ELF-1 (cell line): ENCODE data around the gene PCBD1.
A peak's percentile ranks its signal among the peaks of the same experiment; 100 is the strongest.
"Not testable (repeated sequence)": the region's sequence is repeated elsewhere in the genome, so short reads cannot be mapped to it uniquely, and the experiment has no call there.

ENCODE experiments used
- DNase-seq: peaks from one replicate; pipeline ENCODE4 v3.0.0-alpha.2; 2016; ENCODE audit warnings: low read depth, low spot score

The PCBD1 gene

DNA sequence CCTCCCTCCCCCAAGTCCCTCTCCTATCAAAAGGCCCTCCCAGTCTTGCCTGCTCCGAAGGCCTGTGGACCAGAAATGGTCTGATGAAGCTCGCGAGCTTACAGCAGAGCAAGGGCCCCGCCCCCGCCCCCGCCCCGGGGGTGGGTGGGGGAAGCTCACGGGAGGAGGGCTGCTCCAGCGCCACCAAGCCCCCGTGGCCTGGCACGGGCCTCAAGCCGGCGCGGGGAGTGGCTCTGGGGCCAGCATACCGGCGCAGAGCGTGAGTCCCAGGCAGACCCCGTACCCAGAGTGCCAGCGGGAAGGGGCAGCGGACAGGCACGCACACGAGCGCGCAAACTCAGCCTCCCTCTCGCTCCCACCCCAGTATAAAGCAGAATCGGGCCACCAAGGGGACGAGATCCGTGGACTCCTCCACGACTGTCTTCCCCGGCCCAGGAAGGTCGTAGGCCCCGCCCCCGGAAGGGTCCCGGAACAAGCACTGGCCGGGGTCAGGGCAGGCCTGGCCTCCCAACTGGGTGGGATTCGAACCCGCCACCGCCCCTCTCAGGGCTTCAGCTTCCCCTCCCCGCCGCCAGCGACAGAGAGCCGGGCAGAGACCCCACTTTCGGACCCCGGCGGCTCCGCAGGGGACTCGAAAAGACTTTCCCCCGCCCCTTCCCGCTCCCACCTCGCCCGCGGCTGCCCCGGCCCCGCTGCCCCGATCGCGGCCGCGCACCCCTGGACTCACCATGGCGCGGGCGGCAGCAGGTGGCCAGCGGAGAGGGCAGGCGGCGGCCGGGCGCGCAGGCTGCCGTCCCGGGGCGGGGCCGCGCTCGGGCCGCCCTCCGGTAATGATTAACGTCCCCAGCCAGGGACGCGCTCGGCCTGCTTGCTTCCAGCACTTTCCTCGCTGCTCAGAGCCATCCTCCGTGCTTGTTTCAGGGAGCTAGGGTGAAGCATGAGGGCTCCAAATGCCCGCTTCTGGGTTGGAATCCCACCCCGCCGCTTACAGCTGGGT lies at the start of gene PCBD1:
Gene PCBD1, minus strand, starts transcription at position 762 of the 997 bp plus-strand sequence. Its CDS starts 32 bp downstream, at position 730.
- DNase-seq: peak; percentile 66

DNA sequence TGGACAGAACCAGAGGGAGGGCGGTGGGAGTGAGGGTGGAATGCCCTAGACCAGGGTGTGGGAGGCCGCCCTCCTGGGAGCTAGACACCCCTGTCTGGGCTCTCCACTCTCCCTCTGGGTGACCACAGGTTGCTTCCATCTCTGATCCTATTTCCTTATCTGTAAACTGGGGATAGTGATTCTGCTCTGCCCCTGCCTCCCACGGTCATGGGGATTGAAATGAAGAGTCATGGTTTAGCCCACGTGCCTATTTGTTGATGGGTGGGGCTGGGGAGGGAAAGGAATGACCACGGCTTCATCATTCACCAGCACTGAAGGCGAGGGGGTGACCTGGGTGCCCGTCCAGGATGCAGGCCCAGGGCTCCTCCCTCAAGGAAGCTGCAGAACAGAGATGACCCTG lies 49.3 kb upstream of the PCBD1 start:
- no peak for DNase-seq

DNA sequence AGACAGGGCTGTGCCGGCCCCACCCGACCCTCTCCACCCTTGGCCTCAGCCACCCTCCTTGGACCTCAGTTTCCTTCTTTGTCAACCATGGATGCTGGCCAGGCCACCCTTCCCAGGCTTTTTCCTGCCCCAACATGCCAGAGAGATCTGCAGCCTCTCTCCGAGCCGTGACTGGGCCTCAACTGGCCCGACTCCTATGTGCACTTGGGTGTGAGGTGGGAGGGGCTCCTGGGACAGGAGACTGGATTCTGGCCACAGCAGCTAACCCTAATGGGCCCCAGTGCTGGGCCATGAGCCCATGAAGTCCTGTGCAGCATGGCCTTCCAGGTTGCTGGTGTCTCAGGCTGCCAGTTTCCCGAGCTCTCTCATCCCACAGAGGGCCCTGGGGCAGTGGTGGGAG lies 47.7 kb upstream of the PCBD1 start:
- DNase-seq: no peak

DNA sequence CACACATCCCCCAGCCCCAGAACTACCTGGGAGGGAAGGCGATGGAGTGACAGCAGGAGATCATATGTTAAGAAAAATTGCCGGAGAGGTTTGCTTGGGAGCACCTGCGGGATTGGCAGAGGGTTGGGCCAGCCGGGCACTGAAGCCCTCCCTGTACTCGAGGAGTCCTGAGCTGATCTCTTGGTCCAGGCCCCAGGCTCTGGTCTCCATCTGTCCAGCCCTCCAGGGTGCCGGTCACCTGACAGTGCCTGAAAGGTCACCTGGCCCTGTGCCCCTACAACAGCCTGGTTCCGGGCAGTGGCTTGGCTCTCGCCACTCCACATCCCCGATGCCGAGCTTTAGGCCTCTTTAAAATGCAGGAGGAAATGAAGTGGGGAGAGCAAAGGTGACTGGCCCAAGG lies 47.3 kb upstream of the PCBD1 start:
- no peak for DNase-seq

DNA sequence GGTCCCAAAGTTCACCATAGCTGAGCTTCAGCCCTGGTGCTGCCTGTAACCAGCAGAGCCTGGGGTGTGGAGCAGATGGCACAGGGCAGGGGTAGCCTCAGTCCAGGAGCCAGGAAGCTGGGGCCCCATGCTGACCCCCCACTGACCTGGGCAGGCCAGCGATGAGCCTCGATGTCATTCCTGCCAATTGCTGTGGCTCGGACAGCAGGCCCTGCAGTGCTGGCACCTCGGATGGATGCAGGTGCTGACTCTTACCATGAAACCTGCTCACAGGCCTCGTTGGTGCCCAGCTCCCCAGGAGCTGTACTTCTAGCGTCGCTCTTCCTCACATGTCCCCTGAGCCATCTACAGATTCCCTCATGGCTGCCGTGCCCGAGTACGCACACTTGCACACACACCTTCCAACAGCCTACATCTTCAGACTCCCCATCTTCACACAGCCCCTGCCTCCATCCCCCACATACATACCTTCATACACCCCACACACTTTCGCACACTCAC lies 46.8 kb upstream of the PCBD1 start:
- no peak for DNase-seq

DNA sequence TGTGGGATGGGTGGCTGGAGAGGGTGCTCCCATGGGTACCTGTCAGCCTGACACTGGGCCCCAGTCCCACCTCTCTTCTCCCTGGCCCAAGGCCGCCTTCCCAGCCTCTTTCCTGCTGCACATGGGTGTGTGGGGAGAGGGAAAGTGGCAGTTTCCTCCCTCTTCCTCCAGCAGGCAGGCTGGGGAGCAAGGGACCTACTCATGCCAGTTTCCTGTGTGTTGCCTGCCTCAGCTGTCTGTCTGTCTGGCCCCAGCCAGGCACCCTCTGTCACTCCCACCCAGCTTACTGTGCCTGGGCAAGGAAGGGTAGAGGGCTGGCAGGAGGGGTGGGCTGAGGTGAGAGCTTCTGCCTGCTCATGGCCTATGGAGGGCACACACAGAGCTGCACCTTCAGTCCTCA lies 46.3 kb upstream of the PCBD1 start:
- DNase-seq: no peak

DNA sequence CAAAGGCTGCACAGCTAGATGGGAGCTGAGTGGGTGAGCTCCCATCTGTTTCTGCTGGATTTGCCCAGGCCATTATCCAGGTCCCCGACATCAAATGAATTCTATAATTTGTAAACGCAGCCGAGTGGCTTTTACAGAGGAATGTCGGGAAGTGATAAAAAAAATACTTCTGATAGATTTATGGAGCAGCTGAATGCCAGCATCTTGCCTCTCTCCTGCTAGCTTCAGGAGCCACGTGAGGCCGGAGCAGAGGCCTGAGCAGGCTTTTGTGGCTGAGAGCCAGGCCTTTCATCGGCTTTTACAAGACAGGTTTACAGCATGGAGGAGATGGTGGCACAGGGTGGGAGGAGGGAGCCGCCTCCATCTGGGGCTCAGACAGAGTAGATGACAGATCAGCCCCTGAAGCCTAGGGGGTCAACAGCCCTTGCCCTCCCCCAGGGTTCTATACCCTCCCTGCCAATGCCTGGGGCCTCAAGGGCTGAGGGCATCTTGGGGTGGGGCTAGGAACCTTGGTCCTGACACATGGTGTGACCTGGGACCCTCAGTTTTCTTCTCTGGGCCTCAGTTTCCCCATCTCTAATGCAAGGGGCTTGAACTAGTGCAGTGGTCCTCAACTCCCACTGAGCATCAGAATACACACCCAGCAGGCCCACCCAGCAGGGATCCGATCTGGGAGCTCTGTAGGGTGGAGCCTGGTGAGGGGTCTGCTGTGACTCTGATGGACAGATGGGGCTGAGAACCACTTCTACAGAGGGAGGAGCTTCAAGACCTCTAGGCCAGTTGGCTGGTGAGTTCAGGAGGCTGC lies 44.2 kb upstream of the PCBD1 start:
- no peak for DNase-seq

DNA sequence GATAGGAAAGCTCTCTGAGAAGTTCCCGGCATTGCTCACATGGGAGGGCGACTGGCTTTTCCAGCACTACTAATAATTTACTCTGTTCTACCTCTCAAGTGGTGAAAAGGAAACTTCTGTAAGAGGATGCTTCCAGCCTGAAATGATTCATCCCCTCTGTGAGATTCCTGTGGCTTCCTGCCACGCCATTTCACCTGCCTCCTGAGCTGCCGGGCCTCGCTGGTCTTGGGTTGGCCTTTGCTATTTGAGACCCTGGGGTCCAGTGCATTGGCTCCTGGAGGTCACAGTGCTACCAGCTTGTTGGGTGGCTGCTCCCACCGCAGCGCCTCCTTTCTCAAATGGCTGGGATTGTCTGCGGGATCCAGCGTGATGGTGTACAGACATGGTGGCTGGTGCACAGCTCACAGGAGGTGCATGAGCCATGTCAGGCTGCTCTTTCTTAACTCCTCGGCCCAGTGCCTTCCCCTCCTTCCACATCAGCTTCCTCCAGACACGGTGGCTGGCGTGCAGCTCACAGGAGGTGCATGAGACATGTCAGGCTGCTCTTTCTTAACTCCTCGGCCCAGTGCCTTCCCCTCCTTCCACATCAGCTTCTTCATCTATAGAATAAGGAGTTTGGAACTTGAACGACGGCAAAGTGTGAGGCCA lies 42.9 kb upstream of the PCBD1 start:
- DNase-seq: no peak

DNA sequence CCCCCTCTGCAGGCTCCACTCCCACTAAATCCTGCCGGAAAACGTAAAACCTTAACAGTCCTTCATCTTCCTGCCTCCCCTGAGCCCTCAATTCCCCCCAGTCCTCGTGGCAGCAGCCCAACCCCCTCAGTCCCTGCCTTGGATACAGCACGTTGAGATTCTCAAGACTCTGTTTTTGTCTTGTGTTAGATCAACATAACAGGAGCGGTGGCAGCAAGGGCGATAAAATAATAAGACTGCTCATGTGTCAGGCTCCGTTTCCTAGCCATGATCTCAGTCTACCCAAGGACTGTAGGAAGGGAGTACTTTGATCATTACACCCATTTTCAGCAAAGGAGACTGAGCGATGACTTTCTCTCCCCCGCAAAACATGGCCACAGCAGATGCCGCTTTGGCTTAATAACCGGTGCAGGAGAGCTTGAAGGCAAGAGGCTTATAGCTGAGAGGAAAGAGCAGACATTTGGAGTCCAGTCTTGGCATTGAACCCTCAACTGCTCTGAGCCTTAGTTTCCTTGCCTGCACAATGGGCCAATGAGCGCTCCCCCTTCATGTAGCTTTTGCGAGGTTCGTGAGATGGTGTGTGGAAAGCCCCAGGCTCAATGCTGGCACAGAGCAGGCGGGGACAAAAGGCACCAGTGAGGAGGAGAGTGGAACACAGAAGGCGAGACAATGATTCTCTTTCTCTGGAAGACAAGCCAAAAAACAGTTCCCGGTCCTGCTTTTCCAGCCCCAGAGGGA lies 42.1 kb upstream of the PCBD1 start:
- DNase-seq: no peak

DNA sequence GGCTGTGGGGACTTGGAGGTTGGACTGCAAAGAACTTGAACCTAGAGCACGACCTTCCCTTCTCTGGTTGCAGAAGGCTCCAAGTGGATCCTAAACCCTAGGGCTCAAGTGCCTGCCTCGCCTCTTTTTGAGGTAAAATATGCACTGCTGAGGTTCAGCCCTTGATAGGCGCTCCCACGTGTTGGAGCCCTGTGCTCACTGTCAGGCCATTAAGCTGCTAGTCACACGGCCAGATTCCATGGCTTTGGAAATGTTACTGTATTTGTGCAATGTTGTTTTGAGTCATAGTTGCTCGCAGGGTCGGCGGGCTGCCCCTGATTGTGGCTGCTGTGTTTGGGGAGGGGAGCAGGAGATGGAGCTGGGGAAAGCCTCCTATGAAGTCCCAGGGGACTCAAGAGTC lies 39.8 kb upstream of the PCBD1 start:
- no peak for DNase-seq

DNA sequence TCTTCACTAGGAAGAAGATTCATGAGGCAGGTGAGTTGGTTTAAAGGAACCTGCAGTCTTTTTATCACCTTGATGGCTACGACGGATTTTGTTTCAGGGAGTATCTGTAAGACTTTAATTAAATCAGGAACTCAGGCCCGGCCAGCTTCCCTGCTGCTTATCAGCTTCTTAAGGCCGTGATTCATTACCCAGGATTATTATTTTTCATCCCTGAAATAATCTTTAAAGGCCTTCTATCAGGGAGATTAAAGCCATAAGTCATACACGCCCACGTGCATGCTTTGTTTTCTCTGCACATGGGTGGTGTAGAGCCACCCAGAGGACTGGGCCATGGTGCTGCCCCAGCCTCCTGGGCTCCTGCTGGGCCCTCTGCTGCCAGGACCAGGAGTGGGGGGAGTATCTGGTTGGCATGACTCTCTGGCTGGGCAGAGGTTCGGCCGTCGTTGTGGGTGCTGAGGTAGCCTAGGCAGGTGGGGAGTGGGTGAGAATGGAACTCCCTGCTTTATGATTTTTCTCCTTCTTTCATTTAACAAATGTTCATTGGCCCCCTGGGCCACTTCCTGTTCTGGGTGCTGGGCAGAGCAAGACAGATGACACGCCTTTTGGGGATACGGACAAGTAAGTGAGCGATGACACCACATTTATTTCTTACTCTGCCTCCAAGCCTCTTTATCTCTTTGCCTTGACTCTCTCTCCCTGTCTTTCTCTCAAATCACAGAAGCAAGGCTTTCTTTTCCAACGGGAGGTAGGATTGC lies 39.0 kb upstream of the PCBD1 start:
- DNase-seq: no peak

DNA sequence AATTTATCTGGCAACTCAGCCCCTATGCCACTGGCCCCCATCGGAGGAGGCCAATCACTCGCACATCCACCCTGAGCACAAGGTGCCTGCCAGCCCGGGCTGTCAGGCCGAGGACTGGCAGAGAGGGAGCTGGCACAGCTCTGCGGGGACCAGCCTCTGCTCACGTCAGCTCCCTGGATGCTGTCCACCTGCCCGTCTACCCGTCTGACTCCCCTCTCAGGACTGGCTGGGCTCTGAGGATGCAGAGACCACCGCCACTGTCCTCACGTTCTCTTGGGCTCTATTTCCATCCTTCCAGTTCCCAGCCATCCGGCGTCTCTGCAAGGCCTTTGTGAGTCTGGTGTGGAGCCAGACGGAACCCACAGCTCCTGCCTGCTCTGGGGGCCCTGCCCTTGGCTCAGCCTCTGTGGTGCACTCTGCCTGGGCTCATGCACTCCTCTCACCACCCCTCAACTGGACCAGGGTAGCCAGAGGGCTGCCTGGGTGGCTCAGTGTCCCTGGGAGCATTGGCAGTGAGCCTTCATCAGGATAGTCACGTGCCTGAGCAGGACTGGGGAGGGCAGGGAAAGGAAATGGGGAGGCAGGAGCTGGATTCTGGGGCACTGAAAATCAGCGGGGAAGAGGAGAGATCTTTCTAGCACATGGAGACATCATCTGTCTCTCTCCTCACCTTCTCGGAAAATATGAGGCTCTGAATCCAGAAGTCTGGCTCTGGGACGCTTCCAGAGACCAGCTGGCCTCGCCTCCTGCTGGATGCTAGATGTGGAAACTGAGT lies 38.0 kb upstream of the PCBD1 start:
- DNase-seq: no peak

DNA sequence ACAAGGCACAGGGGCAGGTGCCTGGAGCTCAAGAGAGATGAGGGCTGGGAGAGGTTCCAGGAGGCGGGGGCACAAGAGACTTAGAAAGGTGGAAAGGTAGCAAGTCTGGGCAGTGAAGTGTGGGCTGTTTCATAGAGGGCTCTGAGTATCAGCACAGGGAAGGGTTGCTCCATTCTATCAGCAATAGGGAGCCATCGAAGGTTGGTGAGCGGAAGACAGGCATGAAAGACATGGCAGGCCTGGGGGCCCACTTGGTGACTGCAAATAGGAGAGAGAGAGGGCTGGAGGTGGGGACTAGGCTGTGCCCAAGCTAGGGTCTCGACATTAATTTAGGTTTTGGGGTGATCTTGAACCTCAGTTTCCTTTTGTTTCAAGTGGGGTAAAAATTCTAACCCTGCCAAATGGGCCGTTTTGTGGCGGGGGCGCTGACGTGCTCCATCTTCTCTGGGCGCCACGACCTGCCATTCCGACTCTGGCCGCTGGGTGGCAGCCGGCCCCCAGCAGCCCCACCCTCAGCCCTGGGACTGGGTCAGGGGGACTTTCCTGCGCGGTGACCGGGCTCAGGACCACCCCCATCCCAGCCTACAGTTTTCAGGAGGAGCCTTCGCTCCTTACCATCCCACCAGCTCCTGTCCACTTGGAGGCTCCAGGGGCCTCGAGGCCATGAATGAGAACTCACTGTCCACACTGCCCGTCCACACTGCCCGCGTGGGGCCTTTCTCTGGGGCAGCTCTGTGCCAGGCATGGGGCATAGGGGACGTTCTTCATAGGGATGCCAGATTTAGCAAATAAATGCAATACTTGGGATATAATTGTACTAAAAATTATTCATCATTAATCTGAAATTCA lies 37.2 kb upstream of the PCBD1 start:
- DNase-seq: peak; percentile 74

DNA sequence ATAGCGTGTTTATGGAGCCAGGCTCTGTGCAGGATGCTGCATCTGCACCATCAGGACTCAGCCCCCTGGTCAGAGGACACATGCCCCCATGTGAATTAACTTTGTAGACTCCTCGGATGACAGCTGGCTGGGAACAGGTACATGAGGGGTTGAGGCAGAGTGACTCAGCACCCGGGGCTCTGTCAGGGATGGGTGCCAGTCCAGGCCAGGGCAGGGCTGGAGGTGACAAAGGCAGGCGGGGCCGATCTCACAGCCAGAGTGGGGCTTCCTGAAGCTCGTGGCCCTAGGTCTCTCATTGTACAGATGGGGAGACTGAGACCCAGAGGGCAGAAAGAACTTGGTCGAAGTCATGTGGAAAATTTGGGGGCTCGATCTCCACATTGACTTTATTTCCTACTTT lies 35.3 kb upstream of the PCBD1 start:
- no peak for DNase-seq

DNA sequence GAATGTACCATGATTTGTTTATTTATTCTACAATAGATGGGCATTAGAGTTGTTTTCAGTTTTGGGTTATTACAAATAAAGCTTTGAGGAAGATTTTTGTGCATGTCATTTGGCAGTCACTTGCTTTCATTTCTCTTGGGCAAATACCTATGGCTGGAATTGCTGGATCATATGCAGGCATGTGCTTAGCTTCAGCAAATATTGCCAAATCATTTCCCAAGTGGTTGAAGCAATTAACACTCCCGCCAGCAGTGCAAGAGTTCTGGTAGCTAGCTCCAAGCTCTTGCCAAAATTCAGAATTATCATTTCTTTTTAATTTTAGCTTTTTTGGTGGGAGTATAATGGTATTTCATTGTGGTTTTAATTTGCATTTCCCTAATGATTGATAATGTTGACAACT lies 32.9 kb upstream of the PCBD1 start:
- DNase-seq: no peak

DNA sequence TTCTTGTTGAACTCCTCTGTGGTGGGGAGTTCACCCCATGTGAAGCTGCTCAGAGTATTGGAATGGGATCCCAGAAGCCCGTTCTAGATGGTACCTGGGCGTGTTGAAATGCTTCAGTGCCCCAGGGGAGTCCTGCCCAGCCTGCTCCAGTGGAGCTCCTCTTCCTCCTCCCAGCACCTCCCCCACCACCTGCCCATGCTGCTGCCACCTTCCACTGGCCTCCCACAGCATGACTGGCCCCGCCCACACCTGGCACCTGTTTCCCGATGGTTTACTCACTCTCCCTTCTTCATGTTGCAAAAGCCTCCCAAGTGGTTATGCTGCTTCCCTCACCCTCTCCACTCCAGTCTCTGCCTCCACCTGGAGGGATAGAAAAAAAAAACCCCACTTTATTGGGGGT lies 32.2 kb upstream of the PCBD1 start:
- DNase-seq: no peak

DNA sequence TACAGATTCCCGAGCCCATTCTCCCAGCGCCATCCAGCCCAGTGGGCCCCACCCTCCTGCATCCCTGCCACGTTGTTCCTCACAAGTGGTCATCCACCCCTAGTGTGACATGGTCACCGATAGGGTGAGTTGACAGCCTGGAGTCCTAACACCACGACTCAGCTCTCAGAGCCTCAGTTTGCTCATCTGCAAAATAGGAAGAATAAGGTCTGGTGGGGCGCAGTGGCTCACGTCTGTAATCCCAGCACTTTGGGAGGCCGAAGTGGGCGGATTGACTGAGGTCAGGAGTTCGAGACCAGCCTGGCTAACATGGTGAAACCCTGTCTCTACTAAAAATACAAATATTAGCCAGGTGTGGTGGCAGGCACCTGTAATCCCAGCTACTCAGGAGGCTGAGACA lies 31.5 kb upstream of the PCBD1 start:
- DNase-seq: not testable (repeated sequence)

DNA sequence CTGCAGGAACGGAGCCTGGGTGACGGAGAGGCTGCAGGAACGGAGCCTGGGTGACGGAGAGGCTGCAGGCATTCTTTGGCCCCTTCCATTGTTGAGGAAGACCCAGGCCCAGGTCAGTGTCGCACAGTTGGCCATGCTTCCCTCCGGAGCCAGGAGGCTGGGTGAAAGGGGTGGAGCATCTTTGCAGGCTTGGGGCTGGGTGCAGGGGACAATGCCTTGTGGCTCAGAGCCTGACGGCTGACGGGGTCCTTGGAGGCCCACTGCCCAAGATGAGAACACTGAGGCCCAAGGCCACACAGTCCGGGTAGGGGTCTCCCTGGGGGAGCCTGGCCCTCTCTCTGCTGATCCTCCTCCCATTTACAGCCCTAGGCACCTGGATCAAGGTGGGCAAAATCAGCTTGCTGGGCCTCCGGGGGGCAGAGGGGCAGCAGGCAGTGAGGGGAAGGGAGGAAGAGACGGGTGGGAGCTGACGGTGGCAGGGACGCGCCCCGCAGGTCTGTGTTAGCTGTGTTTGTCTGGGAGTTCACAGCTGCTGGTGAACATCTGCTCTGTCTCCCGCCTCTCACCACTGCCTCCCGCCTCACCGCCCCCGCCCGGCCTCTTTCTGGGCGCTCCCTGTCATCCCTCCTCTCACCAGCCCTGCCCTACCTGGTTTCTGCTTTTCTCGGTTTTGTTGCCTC lies 30.6 kb upstream of the PCBD1 start:
- no peak for DNase-seq
